Measurements from ENCODE around the gene ABCD3. TPM values are rescaled to one million over a fixed set of nuclear protein-coding genes. Genes with fewer than 3 reads are reported as not detected.

The ABCD3 gene
- total RNA-seq, 6 experiments from 2014 or later, result 54.9 to 94.0 (median 65.6) TPM

- no peaks in the 10 kb centered on the region for H3K27me3 ChIP-seq
- ATAC-seq (no peak), DNase-seq (no peak)
- TF ChIP-seq POLR2A (IDR thresholded peaks at IDR 0.05), result no peak
- TF ChIP-seq, protein P1, sequence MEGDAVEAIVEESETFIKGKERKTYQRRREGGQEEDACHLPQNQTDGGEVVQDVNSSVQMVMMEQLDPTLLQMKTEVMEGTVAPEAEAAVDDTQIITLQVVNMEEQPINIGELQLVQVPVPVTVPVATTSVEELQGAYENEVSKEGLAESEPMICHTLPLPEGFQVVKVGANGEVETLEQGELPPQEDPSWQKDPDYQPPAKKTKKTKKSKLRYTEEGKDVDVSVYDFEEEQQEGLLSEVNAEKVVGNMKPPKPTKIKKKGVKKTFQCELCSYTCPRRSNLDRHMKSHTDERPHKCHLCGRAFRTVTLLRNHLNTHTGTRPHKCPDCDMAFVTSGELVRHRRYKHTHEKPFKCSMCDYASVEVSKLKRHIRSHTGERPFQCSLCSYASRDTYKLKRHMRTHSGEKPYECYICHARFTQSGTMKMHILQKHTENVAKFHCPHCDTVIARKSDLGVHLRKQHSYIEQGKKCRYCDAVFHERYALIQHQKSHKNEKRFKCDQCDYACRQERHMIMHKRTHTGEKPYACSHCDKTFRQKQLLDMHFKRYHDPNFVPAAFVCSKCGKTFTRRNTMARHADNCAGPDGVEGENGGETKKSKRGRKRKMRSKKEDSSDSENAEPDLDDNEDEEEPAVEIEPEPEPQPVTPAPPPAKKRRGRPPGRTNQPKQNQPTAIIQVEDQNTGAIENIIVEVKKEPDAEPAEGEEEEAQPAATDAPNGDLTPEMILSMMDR (IDR thresholded peaks at IDR 0.05), result no peak
- no peaks in the 10 kb centered on the region for H3K9me3 ChIP-seq
- no peak overlapping the region for H3K4me3 ChIP-seq
- intact Hi-C loops (cut with DNase I), result no loop called here
- WGBS (ENCODE audit: insufficient coverage, low coverage, low lambda C conversion rate, missing lambda C conversion rate), result 43% methylated on average over 2 of the region's 4 CpGs
- peaks cover 0 to 15% (median 6%) of the 10 kb centered on the region in 4 donors for H3K4me1 ChIP-seq
- H3K27ac ChIP-seq, result no peak overlapping the region
- no peaks in the 10 kb centered on the region for H3K36me3 ChIP-seq
These were observed 28.9 kb upstream of the ABCD3 start for GRCh38 chr1:94389298-94389697.

DNA sequence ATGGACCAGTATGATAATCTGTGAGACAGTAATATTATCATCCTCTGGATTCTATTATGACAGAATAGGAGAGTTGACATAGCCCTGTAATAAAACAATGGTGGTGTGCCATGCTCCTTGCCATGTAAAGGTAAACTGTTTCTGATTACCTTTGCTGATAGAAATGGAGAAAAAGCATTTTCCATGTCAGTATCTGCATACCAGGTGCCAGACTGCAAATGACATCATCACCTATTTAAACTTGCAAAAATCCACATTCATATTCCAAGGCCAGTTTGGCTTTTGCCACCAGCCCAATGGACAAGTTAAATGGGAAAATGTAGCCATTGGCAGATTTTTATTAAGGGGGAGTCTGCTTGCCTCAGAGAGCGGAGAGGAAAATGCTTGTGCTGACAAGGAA, 23.9 kb upstream of the ABCD3 start:
- no peaks in the 10 kb centered on the region for H3K4me1 ChIP-seq
- no peaks in the 10 kb centered on the region for H3K9me3 ChIP-seq
- no peak for DNase-seq
- no peak for ATAC-seq
- H3K27ac ChIP-seq, result no peak overlapping the region
- H3K36me3 ChIP-seq, result no peaks in the 10 kb centered on the region
- no peaks in the 10 kb centered on the region for H3K27me3 ChIP-seq
- no peak for TF ChIP-seq POLR2A (IDR thresholded peaks at IDR 0.05)
- TF ChIP-seq, protein P1 (IDR thresholded peaks at IDR 0.05), result no peak
- no peak overlapping the region for H3K4me3 ChIP-seq
- WGBS (ENCODE audit: insufficient coverage, low coverage, low lambda C conversion rate, missing lambda C conversion rate), result no CpG with 5 or more reads among the region's 1 CpG
- intact Hi-C loops (cut with DNase I), result no loop called here

- intact Hi-C loops (cut with DNase I), result no loop called here
- TF ChIP-seq POLR2A (IDR thresholded peaks at IDR 0.05), result no peak
- TF ChIP-seq, protein P1 (IDR thresholded peaks at IDR 0.05), result no peak
- Histone ChIP-seq H3K36me3 (no peaks in the 10 kb centered on the region), H3K27me3 (no peaks in the 10 kb centered on the region), H3K27ac (no peak overlapping the region), H3K4me3 (no peak overlapping the region), H3K4me1 (no peaks in the 10 kb centered on the region), H3K9me3 (no peaks in the 10 kb centered on the region)
- ATAC-seq (no peak), DNase-seq (no peak)
- 57% methylated on average over 3 of the region's 3 CpGs for WGBS (ENCODE audit: insufficient coverage, low coverage, low lambda C conversion rate, missing lambda C conversion rate)
These were observed 23.0 kb upstream of the ABCD3 start for GRCh38 chr1:94395231-94395630.

DNA sequence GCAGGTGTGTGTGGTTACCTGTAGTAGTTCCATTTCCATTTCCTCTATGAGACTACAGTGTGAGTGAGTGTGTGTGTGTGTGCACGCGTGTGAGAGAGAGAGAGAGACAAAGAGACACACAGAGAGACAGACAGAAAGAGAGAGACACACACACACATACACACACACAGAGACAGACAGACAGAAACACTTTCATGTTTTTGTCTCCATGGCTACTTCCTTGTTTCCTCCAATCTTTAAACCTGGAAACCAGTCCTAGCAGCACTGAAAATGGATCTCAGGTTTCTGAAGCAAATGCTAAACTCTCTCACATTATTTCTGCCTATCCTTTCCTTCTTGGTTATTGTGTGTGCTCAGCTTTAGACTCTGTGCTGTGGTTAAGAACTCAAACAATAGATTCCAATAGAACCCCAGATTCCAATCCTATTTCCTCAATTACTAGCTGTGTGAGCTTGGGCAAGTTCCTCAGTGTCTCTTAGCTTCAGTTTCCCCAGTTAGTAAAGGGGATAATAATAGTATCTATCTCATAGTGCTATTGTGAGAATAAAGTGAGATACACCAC, 22.4 kb upstream of the ABCD3 start:
- no peaks in the 10 kb centered on the region for H3K4me1 ChIP-seq
- WGBS (ENCODE audit: insufficient coverage, low coverage, low lambda C conversion rate, missing lambda C conversion rate), result no CpG with 5 or more reads among the region's 2 CpGs
- intact Hi-C loops (cut with DNase I), result no loop called here

More for the DNA sequence above, 22.4 kb upstream of the ABCD3 start:
- no peaks in the 10 kb centered on the region for H3K36me3 ChIP-seq
- DNase-seq, result no peak
- TF ChIP-seq, protein P1 (IDR thresholded peaks at IDR 0.05), result no peak
- no peak for TF ChIP-seq POLR2A (IDR thresholded peaks at IDR 0.05)
- H3K9me3 ChIP-seq, result no peaks in the 10 kb centered on the region
- H3K27ac ChIP-seq, result no peak overlapping the region
- no peaks in the 10 kb centered on the region for H3K27me3 ChIP-seq
- no peak overlapping the region for H3K4me3 ChIP-seq
- ATAC-seq, result no peak

Data from right lobe of liver (tissue), 6 donors.